ENCODE results near the gene ITPR2.

ITPR2 gene

DNA sequence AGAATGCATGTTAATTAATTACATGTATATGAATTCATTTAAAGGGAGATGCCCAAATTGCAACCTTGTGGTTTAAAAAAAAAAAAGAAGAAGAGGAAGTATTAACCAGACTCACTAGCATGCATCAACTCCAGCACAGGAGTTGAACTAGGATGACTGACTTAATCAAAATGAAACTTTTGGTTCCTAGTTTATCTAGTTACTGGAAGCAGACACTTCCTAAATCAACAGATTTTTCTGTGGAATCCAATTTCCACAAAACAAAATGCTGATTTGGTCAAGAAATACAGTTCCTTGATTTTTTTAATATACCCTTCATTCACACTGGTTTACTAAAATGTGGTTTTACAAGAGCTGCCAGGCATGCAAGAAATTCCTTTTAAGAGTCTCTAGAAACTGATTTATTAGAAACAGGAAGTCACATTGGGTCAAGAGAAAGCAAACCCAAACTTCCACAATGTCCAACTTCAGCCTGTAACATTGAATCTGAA lies 41.6 kb downstream of the ITPR2 start:
- DNase-seq (ENCODE audit: extremely low spot score) = no peak
- ChIA-PET POLR2A (no interaction called here), CTCF (no interaction called here)
- TF ChIP-seq SP1 (IDR thresholded peaks at IDR 0.05) (no peak), LEF1 (IDR thresholded peaks at IDR 0.05; ENCODE audit: borderline replicate concordance) (no peak), ELF4 (IDR thresholded peaks at IDR 0.05) (no peak), L3MBTL2 (conservative IDR thresholded peaks at IDR 0.05) (no peak), BHLHE40 (IDR thresholded peaks at IDR 0.05; ENCODE audit: borderline replicate concordance) (no peak), NFRKB (IDR thresholded peaks at IDR 0.05) (no peak), CTBP1 (IDR thresholded peaks at IDR 0.05; ENCODE audit: borderline replicate concordance) (no peak), FOXA1 (IDR thresholded peaks at IDR 0.05) (no peak), HDGF (IDR thresholded peaks at IDR 0.05; ENCODE audit: borderline replicate concordance) (no peak), ZNF384 (IDR thresholded peaks at IDR 0.05) (no peak), ARNT (IDR thresholded peaks at IDR 0.05) (no peak), FOXM1 (IDR thresholded peaks at IDR 0.05; ENCODE audit: borderline replicate concordance) (no peak), SUZ12 (IDR thresholded peaks at IDR 0.05) (no peak), TARDBP (IDR thresholded peaks at IDR 0.05) (no peak), FOXK2 (IDR thresholded peaks at IDR 0.05) (no peak)
- TF ChIP-seq, protein P1, sequence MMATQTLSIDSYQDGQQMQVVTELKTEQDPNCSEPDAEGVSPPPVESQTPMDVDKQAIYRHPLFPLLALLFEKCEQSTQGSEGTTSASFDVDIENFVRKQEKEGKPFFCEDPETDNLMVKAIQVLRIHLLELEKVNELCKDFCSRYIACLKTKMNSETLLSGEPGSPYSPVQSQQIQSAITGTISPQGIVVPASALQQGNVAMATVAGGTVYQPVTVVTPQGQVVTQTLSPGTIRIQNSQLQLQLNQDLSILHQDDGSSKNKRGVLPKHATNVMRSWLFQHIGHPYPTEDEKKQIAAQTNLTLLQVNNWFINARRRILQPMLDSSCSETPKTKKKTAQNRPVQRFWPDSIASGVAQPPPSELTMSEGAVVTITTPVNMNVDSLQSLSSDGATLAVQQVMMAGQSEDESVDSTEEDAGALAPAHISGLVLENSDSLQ (IDR thresholded peaks at IDR 0.05) = no peak

DNA sequence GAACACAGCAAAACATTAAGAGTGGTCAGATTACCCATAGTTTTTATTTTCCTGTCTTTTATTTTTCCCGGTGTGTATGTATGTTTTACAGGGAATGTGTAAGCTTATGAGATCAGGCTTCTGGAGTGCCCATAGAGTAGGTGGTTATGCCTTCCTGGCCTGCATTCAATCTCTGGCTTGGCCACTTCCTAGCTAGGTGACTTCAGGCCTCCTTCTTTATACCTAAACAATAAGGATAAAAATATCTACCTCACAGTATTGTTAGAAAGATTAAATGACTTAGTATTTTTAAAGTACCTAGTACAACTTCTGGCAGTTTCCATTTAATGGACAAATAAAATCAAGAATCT lies 42.4 kb downstream of the ITPR2 start:
- TF ChIP-seq HDGF (IDR thresholded peaks at IDR 0.05; ENCODE audit: borderline replicate concordance) (no peak), LEF1 (IDR thresholded peaks at IDR 0.05; ENCODE audit: borderline replicate concordance) (no peak), BHLHE40 (IDR thresholded peaks at IDR 0.05; ENCODE audit: borderline replicate concordance) (no peak), L3MBTL2 (conservative IDR thresholded peaks at IDR 0.05) (no peak), FOXK2 (IDR thresholded peaks at IDR 0.05) (no peak), SUZ12 (IDR thresholded peaks at IDR 0.05) (no peak), ARNT (IDR thresholded peaks at IDR 0.05) (no peak), ELF4 (IDR thresholded peaks at IDR 0.05) (no peak), FOXA1 (IDR thresholded peaks at IDR 0.05) (no peak), ZNF384 (IDR thresholded peaks at IDR 0.05) (no peak), TARDBP (IDR thresholded peaks at IDR 0.05) (no peak), SP1 (IDR thresholded peaks at IDR 0.05) (no peak), CTBP1 (IDR thresholded peaks at IDR 0.05; ENCODE audit: borderline replicate concordance) (no peak), FOXM1 (IDR thresholded peaks at IDR 0.05; ENCODE audit: borderline replicate concordance) (no peak), NFRKB (IDR thresholded peaks at IDR 0.05) (no peak)
- TF ChIP-seq, protein P1 (IDR thresholded peaks at IDR 0.05) = no peak
- CTCF ChIA-PET = no interaction called here
- POLR2A ChIA-PET = no interaction called here
- DNase-seq (ENCODE audit: extremely low spot score) = no peak

DNA sequence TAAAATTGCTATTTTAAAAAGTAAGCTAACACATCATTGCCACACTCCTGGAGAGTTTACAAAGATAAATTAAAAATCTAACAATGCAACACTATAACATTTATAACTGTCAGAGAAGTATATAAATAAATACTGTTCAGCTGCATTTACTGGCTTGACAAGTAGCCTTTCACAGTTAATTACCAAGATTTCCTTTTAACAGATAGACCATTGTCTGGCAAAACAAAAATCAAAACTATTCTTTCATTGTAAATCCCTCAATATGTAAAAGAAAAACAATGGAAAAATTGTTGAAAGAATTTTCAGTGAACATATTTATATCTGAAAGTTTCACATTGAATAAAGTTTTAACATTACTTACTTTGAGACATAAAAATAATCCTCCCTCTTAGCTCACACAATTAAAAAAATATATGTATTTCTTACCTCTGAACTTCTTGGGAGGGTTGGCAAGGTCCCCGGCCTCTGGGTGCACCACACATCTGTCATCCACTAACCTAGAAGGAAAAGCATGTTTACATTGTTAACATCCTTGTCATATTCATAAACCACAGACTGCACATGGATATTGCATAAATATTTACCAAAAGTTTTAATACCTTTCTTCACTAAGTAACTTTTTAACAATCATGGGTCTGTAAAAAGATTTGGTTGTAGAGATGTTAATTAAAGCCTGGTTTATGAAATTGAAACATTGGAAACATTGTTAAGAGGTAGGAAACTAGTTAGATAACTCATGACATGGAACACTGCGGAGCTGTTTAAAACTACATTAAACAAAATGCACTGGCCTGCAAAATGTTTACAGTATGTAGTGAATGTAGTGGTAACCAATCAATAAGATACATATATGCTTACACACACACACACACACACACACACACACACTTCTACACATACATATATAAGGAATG lies 43.0 kb downstream of the ITPR2 start:
- TF ChIP-seq SP1 (IDR thresholded peaks at IDR 0.05) = no peak
- TF ChIP-seq ELF4 (IDR thresholded peaks at IDR 0.05) = no peak
- no peak for TF ChIP-seq FOXK2 (IDR thresholded peaks at IDR 0.05)
- no peak for TF ChIP-seq LEF1 (IDR thresholded peaks at IDR 0.05; ENCODE audit: borderline replicate concordance)
- no peak for TF ChIP-seq BHLHE40 (IDR thresholded peaks at IDR 0.05; ENCODE audit: borderline replicate concordance)
- TF ChIP-seq FOXM1 (IDR thresholded peaks at IDR 0.05; ENCODE audit: borderline replicate concordance) = no peak
- TF ChIP-seq HDGF (IDR thresholded peaks at IDR 0.05; ENCODE audit: borderline replicate concordance) = no peak
- TF ChIP-seq, protein P1 (IDR thresholded peaks at IDR 0.05) = no peak
- no peak for TF ChIP-seq TARDBP (IDR thresholded peaks at IDR 0.05)
- ChIA-PET POLR2A (no interaction called here), CTCF (interaction anchor here (0.6 to 0.9 kb wide), 2 partner anchors 8 to 36 kb away, joined by 3 read pairs; no protein-coding TSS in a partner anchor)
- DNase-seq (ENCODE audit: extremely low spot score) = no peak

DNA sequence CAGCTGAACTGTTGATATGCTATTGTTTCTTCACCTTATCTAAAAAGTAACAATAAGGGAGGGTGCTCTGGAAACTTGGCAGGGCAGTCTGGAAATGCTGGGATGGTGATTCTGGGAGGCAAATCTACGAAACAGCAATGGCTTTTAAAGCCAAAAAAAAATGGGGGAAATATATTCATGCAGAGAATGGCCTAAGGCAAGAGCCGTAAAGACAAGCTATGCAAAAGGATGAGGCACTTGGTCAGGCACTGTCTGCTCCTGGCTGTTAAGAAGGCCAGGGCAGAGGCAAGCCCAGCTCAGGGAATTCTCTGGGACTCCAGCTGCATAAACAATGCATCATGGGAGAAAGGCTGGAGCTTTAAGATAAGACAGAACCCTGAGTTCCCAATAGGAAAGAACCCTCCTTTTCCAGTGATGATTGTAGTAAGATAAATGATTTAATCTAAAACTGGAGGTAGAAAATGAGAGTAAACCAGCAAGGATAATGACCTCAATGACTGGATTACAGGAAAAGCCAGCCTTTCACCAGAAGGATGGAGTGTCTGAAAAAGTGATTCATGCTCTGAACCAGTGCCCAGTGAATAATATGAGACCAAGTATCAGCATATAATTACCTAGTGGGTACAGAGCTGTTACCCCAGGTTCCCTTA lies 46.0 kb downstream of the ITPR2 start:
- POLR2A ChIA-PET = no interaction called here
- TF ChIP-seq FOXA1 (IDR thresholded peaks at IDR 0.05) = no peak
- TF ChIP-seq, protein P1 (IDR thresholded peaks at IDR 0.05) = no peak
- no peak for TF ChIP-seq SUZ12 (IDR thresholded peaks at IDR 0.05)
- TF ChIP-seq BHLHE40 (IDR thresholded peaks at IDR 0.05; ENCODE audit: borderline replicate concordance) = no peak
- no peak for TF ChIP-seq LEF1 (IDR thresholded peaks at IDR 0.05; ENCODE audit: borderline replicate concordance)
- no peak for TF ChIP-seq CTBP1 (IDR thresholded peaks at IDR 0.05; ENCODE audit: borderline replicate concordance)
- TF ChIP-seq ARNT (IDR thresholded peaks at IDR 0.05) = no peak
- no peak for TF ChIP-seq ZNF384 (IDR thresholded peaks at IDR 0.05)
- TF ChIP-seq FOXM1 (IDR thresholded peaks at IDR 0.05; ENCODE audit: borderline replicate concordance) = no peak
- no peak for TF ChIP-seq FOXK2 (IDR thresholded peaks at IDR 0.05)
- no peak for TF ChIP-seq L3MBTL2 (conservative IDR thresholded peaks at IDR 0.05)
- TF ChIP-seq ELF4 (IDR thresholded peaks at IDR 0.05) = no peak
- no peak for TF ChIP-seq SP1 (IDR thresholded peaks at IDR 0.05)
- no peak for TF ChIP-seq NFRKB (IDR thresholded peaks at IDR 0.05)
- TF ChIP-seq TARDBP (IDR thresholded peaks at IDR 0.05) = no peak
- no peak for TF ChIP-seq HDGF (IDR thresholded peaks at IDR 0.05; ENCODE audit: borderline replicate concordance)
- CTCF ChIA-PET = no interaction called here
- no peak for DNase-seq (ENCODE audit: extremely low spot score)
